ENCODE data around the gene TRIM24.

TRIM24 gene

DNA sequence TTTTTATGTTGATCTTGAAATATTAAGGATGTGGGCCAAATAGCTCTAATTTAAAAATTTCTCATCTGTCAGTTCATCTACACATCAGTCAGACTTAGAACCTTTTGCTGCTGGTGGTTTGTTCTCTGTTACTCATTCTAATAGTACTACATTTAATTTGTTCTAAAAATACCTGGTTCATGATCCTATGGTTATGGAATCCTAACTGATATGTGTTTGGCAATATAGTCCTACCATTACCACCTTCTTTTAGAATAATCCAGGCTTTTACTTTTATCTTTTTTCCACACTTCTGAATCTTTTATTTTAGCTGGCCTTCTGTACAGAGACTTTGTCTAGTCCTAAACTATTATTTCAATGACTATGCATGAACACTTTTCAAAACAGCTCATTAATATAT, 124.2 kb downstream of the TRIM24 start:
- DNase-seq = no peak

DNA sequence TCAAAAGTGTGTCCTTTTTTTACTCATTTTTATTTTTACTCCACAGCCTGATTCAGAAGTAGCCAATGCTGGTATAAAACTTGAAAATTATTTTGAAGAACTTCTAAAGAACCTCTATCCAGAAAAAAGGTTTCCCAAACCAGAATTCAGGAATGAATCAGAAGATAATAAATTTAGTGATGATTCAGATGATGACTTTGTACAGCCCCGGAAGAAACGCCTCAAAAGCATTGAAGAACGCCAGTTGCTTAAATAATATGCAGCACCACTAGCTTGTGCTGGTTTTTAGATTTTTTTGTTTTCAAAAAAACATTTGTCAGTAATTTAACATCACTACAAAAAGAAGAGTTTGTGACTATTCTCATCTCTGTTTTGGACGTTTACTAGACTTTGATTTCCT, 124.6 kb downstream of the TRIM24 start:
- no peak for DNase-seq

DNA sequence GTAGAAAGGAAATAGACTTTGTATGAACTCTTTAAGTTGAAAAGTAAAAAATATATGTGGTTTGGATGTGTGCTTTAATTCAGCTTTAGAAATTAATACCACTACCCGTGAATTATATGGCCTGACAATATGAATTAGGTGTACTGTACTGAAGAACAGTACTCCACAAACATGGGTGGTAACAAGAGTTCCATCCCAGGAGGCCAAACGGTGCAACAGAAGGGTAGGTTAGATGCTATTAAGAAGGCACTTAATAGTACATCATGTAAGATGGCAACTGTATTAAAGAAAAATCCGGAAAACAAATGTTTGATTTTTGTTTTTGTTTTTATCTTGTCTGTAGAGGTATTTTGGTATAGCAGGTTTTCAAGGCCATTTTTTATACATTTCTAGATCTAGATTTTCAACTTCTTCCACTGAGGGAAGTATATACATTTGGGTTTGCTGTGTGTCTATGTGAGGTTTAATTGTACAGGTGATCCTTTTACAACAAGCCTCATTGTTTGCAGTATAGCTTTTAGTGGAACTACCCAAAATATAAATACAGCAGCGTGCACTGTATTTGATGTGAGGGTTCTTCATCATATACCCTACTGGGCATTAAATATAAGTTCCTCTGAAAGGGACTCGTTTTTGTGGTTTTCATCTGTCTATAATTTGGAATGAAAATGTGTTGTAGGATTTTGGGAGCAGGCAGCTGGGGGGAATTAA, 125.4 kb downstream of the TRIM24 start:
- no peak for DNase-seq

DNA sequence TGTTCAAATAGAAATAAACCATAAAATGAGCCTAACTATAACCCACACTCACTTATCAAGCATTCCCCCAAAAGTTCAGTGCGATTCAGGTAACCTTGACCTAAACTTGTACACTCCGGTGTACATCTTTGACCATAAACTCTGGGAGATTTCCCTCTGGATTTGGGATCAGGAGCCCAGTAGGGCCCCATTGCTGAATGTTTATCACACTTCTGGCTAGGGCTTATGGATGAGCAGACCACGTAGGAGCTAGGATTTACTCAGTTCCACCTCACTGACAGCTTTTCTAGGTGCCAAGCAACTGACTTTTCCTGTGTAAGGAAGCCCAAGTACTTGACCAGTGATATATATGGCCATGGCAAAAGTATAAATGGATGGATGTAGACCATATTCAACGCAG, 127.4 kb downstream of the TRIM24 start:
- no peak for DNase-seq

DNA sequence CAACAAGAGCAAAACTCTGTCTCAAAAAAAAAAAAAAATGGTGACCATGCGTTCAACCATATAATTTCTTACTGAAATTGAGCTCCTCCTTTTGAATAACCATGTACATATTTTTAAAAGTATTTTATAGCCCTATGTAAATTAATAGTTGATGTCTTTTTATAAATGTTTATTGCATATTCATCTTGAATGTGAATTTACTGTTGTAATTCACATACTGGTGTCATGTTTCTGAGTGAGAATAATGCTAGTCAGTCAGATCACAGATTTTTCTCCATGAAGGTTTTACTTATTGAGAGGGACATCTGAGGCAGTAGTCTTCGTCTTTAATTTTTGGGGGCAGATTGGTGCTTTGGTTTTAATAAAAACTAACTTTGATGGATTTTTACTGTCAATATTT, 128.9 kb downstream of the TRIM24 start:
- no peak for DNase-seq

DNA sequence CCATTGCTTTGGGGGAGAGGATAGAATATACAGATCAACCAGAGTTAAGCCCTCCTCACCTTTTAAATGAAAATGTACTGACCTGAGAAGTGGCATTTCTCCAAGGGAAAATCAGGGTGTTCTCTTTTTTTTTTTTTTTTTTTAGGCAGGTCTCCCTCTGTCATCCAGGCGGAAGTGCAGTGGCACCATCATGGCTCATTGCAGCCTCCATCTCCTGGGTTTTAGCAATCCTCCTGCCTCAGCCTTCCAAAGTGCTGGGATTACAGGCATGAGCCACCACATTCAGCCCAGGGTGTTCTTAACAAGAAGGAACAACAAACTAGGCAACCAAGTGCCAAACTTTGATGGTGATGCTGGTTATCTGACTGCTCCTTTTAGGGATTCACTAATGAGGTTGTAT, 130.1 kb downstream of the TRIM24 start:
- DNase-seq = no peak

DNA sequence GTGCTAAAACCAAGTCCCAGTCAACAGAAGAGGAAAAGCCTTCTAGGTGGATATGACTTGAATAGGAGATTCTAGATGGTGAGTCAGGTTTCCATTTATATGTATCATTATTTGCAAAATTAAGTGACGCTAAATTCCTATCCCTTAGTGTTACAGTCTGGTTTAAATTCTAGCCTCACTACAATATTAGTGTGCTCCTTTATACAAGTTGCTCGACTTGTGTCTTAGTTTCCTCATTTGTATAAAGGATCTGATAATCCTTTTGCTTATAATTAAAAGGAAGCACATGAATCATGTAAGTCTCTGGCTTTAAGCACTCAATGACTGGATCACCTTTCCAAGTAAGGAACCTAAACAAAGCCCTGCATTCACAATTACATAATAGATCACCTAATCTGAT, 135.4 kb downstream of the TRIM24 start:
- DNase-seq = no peak

DNA sequence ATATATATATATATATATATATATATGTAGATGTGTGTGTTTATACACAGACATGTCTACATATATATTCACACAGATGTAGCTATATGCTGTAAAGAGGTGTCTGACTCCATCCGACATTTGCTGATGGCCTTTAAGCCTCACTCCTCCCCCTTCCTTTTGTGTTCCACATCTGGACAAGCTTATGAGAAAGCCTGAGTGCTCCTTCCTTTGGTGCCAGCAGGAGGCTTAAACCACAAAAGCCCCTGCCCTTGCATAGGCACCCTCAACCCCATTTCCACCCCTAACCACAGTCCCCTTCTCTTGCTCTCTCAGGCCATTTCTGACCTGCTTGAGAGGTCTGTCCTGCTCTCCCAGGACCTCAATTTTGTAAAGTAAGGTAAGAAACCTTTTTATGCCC, 142.4 kb downstream of the TRIM24 start:
- DNase-seq = no peak

DNA sequence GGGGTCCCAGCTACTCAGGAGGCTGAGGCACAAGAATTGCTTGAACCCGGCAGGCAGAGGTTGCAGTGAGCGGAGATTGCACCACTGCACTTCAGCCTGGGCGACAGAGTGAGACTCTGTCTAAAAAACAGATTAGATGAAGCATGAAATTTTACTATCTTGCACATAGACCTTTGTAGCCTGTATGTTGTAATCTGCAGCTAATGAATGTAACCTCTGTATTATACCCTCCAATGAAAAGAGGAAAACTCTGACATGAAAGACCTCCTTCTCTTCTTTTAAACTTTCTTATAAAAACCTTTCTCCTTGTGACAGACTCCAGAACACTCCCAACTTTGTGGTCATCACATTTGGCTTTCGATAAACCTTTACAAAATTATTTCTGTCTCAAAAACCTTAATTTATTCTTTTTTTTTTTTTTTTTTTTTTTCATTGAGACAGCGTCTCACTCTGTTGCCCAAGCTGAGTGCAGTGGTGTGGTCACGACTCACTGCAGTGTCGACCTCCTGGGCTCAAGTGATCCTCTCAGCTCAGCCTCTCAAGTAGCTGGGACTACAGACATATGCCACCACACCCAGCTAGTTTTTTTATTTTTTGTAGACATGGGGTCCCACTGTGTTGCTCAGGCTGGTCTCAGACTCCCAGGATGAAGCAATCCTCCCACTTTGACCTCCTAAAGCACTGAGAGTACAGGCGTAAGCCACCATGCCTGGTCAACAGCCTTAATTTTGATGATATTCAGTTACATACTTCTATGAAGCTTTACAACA, 143.7 kb downstream of the TRIM24 start:
- no peak for DNase-seq

DNA sequence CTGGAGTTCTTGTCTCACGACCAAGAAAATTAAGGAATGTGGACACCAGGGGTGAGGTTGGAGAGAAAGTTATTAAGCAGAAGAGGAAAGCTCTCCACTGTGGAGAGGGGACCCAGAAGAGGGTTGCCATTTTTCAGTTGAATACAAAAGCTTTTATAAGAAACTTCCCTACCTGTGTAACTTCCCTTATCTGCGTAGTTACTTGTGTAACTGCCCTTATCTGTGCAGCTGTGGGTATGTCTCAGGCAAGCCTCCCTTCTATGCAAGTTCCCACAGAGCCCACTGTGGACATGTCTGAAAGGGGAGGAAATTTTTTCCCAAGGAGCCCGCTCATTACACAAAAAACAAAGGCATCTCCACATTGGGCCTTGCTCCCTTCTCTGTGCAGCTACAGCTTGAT, 146.2 kb downstream of the TRIM24 start:
- DNase-seq = no peak

DNA sequence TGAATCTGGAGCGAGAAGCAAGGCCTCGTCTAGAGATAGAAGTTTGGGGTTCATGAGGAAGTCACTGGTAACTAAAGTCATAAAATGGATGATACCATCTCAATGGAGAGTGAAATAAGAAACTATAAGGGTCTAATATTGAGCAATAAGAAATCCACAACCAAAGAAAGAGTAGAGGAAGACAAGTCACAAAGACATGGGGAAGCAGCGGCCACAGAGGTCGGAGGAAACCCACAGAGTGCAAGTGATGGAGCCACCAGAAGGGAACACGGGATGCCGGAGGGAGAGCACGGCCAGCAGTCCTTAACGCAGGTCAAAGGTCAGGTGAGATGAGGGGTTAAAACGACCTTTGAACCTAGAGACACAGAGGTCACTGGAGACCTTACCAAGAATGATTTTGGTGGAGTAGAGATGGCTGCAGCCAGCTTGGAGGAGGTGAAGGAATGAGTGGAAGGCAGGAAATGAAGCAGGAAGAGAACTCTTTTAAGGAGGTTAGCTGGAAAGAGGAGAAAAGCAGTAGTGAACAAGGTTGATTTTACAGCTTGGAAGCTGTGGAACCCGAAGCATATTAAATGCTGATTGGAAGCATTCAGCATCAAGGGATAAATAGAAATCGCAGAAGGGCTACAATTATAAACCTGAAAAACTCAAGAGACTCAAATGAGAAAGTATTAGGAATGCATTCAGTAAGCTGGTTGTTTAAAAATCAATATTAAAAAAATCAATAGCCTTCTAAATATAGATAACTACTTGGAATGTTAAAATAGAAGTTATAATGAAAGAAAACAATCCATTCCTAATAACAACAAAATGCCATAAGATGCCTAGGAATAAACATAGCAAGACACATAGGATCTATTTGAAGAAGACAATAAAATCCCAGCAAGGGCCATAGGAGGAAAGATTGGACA, 147.4 kb downstream of the TRIM24 start:
- DNase-seq = no peak

DNA sequence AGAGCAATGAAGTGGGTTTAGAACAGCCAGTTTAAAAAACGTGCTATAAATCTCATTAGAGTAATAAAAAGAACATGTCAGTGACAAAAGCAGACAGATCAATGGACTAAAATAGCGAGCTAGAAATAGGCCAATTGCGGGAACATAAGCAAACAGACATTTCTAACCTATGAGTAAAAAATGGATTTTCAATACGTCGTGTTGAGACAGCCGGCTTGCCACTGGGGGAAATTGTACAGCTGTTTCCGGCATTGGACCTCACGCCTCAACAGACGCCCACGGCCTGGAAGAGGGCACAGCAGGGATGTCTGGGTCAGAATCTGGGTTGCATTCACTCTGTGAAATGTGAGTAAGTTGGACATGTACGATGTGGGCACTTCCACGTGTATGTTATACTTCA, 148.2 kb downstream of the TRIM24 start:
- no peak for DNase-seq

DNA sequence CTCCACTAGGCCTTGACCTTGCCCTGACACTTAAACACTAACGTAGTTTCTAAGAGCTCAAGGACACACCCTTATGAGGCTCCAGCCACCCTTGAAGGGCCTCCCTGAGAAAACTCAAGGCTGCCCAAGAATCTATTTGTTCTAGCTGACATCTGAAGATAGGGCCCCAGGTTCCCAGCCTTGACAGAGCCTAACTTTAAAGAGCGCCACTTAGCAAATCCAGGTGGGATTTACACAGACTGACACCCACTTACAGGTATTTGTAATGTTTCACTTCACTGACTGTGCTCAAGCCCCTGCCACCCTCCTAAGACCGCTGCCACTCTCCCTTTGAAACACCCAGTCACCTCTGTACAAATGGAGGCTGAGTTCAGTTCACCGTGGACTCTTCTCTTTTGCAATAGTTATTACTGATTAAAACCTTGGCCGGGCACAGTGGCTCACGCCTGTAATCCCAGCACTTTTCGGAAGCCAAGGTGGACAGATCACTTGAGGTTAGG, 150.7 kb downstream of the TRIM24 start:
- DNase-seq = no peak

DNA sequence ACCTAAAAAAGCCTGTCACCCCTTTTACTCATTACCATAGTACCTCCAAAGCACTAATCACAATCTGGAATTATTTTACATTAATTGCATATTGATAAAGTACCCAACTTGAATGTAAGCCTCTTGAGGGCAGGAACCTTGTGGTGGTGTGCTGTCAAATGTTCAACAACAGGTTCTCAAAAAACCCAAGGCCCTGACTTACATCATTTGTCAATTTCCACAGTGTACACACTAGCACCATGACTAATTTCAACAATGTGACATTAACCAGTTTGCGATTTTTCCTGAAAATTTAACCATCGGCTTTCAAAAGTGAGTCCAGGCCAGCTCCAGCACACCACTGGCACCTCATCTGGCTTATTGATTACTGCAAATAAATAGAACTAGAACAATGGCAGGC, 153.6 kb downstream of the TRIM24 start:
- DNase-seq = no peak

DNA sequence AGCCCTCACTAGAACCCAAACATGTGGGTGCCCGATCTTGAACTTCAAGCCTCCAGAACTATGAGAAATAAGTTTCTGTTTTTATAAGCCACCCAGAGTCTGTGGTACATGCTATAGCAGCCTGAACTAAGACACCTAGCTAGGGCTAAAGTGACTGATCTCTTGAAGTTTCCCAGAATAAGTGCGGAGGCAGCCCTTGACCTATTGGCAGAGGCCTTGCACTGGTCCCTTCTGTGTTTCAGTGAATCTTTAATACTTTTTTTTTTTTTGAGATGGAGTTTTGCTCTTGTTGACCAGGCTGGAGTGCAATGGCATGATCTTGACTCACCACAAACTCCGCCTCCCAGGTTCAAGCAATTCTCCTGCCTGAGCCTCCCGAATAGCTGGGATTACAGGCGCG, 156.0 kb downstream of the TRIM24 start:
- no peak for DNase-seq

DNA sequence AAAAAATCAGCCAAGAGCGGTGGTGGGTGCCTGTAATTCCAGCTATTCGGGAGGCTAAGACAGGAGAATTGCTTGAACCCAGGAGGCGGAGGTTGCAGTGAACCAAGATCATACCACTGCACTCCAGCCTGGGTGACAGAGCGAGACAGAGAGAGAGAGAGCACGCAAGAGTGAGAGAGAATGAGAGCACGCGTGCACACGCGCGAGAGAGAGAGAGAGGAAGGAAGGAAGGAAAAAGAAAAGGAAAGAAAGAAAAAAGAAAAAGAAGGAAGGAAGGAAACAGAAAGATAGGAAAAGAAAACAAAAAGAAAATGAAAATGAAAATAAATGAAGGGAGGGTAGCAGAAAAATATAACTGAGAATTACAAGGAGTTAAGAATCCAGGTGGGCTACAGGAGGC, 158.4 kb downstream of the TRIM24 start:
- no peak for DNase-seq

DNA sequence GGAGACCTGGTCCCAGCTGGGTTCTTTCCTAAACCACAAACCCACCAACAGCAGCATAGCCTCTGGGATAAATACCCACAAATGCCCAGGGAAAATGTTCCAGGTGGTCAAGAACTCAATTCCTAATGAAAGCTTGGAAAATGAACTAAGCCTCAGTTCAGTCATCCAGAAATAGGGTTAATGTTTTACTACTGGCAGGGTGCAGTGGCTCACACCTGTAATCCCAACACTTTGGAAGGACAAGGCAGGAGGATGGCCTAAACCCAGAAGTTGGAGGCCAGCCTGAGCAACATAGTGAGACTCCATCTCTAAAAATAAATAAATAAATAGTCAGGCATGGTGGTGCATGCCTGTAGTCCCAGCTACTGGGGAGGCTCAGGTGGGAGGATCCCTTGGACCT, 158.9 kb downstream of the TRIM24 start:
- no peak for DNase-seq

DNA sequence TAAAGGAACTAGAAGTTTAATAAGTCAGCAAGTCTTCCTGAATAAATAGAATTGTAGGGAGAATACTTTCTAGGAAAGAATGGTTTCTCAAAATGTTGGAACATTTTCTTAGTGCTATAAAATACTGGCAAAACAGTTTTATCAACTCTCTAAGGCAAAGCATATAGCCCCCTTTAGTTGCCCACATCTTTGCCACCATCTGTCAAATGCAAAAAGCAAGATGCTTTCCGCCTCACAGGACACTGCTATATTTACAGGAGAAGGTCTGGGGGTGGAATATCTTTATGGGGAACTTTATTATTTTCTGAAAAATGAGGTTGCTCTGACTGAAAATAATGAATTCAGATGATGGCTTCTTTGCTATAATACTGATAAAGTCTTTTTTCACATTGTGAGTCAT, 162.8 kb downstream of the TRIM24 start:
- DNase-seq = no peak

DNA sequence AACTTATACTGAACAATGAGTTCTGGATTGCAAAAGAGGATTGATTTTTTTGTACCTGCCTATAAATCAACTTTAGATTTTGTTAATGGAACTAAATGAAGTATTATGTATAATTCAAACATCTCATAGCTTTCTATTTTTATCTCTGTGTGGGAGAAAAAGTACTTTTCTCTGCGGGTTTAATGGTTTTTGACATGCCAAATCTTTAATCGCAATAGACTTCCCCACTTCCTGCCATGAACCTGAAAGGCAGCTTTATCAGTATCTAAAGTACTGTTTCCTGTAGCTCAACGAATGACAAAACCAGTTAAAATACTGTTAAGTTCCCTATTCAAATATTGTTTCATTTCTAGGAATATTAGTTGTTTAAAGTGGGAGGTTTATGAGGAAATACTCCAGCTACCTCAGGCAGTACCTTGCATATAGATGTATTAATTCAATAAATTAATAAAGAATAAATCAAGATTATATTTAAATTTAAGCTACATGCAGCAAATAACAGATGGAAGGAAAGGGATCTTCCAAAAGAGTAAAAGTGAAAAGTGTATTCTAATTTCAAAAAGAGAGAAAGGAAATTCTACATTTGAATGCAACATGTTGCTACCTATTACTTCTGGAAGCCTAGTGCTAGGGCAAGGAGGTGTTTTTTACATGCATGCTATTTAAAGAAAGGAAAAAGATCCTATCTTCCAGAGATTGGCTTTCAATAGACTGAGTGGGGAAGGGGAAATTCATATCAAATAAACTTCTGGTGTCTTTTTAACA, 165.2 kb downstream of the TRIM24 start:
- no peak for DNase-seq

DNA sequence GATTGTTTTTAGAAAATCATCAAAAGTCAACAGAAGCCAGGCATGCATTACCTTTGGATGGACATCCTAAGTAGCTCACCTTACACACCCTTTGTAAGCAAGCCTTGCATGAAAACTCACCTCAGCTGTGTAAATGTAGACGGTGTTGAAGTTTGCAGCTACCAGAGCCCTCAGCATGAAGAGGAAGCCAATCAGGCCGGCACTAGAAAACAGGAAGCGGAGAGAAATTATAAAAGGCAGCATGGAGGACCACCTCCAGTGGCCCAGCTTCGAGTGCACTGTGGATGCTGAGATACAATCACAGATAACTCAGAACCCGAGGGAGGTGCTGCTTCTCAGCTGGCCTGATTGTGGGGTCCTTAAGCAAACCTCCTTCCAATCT, 165.8 kb downstream of the TRIM24 start:
- no peak for DNase-seq

DNA sequence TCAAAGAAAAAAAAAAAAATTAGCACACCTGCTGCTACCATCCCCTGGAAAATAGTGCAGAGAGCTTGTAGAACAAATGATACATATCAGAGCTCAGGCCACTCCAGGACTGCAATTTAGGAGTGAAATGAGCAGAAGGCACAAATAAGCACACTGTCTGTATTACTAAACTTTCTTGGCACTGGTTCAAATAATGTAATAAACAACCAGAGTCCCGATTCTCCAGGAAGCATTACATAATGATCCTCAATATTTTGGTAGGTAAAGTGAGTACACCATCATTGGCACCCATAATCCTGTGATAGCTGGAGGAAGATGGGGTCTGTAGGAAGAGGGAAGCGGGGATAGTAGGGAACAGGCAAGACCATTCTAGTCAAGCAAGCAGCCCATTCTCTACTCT, 166.8 kb downstream of the TRIM24 start:
- DNase-seq = no peak

DNA sequence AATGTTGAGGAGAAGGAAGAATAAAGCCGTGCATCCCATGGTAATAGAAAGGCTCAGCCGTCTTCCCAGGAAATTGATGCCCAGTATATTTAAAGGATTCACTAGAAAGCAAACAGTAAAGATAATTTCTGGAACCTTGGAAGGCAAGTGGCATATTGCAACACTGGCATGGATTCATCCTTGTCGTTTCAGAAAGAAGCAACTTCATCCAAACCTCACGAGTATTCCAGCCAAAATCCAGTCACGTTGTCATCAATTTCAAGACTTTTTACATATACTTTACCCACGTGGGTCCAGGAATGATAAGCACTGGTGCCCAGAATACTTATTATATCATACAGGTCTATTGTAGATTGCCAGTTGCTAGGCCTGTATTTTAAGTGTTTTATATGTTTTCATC, 167.3 kb downstream of the TRIM24 start:
- DNase-seq = no peak

All from NCI-H2171 (cell line).